GM19468 (cell line): ENCODE results near the gene SPATC1L.

ENCODE experiments used
- ATAC-seq: cut with Tn5 transposase; IDR thresholded peaks from one replicate; pipeline ENCODE4 v1.9.1; 2021; ENCODE audit warnings: mild to moderate bottlenecking, moderate library complexity, moderate number of reproducible peaks; ENCODE audit not compliant: unreplicated experiment; ENCODE audit errors: extremely low read depth

The SPATC1L gene

DNA sequence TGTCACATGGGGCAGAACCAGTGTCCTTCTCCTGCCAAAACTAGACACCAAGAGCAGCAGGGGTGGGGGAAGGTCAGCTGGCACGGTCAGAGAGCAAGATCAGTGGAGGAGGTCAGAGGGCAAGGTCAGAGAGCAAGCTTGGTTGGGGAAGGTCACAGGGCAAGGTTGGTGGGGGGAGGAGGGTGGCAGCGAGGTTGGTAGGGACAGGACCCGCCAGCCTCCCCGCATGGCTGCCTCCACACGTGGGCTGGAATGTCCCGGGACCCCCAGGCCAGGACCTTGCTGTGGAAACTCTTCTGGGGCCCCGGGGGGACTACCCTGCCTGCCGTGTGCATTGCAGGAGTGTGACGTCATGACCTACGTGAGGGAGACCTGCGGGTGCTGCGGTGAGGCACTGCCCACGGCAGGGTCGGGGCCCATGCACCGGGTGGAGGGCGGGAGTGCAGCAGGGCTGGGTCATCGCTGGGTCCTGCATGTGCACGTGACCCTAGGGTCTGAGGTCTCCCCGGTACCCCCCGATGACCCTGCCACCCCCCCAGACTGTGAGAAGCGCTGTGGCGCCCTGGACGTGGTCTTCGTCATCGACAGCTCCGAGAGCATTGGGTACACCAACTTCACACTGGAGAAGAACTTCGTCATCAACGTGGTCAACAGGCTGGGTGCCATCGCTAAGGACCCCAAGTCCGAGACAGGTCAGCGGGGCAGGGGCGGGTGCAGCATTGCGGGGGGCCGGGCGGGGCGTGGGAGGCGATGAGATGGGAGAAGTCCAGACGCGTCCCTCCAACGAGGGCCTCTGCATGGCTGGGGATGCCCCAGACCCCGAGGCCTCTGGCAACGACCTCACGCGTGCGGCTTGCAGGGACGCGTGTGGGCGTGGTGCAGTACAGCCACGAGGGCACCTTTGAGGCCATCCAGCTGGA lies 59.1 kb downstream of the SPATC1L start:
- no peak for ATAC-seq

DNA sequence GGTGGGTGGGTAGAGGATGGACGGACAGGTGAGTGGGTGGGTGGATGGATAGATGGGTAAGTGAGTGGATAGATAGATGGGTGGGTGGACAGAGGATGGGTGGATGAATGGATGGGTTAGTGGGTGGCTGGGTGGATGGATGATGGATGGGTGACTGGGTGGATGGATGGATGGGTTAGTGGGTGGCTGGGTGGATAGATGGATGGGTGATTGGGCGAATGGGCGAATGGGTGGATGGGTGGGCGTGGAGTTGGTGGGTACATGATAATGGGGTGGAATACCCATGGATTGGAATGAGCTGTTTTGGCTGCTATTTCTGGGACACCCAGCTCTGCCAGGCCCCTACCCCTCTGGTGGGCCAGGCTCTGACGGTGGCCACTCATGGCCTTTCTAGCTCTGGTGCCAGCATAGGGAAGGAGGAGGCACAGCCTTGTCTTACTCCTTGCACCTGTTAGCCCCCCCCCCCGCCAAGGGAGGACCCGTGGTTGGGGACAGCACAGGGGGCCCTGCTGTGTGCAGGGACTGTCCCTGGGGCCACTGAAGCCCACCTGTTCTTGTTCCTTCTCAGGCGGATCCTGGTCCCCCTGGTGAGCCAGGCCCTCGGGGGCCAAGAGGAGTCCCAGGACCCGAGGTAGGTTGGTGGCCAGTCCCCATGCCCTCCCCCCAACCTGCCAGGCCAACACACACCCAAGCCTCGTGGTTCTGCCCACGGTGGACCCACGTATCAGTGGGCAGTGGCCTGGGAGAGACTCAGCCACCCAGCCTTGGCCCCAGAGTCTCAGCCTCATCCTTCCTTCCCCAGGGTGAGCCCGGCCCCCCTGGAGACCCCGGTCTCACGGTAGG lies 60.0 kb downstream of the SPATC1L start:
- no peak for ATAC-seq

DNA sequence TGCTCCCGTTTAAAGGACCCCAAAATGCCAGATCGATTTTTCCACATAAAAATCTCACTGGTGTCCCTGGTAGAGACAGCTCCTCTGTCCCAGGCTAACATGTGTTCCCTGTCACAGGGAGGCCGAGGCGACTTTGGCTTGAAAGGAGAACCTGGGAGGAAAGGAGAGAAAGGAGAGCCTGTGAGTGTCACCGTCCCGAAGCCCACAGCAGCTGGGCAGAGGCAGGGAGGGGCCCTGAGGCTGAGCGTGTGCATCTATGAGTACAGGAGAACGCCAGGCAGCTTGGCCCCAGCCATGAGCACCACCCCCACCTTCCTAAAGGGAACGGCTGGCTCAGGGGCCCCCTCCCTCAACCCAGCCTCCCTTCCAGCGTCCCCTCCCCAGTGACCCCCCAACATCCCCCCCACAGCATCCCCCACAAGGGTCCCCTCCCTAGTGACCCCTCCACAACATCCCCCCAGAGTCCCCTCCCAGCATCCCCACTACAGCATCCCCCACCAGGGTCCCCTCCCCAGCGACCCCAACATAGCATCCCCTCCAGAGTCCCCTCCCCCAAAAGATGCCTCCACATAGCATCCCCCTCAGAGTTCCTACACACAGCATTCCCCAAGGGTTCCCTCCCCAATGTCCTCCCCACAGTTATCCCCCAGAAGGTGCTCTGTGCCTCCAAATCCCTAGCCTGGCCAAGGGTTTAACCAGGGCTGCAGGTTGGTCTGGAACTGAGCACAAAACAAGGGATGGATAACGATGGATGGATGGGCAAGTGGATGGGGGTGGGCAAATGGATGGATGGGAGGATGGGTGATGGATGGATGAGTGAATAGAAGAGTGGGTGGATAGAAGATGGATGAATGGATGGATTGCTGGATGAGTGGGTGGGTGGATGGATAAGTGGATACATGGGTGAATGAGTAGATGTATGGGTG lies 61.2 kb downstream of the SPATC1L start:
- no peak for ATAC-seq

DNA sequence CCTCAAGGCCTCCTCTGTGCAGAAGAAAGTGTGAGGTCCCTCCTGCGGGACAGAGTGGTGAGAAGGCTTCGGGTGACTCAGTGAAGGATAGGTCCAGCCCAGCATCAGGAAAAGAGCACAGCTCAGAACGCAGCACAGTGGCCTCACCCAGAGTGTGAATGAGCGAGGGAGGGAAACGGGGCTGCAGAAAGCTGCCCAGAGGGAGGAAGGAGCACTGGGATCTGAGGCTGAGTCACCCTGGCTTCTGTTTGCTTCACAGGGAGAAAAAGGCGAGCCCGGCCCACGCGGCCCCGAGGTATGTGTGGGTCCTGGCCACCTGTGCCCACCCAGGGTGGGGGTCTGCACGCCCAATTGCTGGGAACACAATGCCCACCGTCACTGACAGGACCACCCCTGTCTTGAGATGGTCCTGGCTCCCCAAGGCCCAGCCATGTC lies 62.0 kb downstream of the SPATC1L start:
- ATAC-seq, result no peak

DNA sequence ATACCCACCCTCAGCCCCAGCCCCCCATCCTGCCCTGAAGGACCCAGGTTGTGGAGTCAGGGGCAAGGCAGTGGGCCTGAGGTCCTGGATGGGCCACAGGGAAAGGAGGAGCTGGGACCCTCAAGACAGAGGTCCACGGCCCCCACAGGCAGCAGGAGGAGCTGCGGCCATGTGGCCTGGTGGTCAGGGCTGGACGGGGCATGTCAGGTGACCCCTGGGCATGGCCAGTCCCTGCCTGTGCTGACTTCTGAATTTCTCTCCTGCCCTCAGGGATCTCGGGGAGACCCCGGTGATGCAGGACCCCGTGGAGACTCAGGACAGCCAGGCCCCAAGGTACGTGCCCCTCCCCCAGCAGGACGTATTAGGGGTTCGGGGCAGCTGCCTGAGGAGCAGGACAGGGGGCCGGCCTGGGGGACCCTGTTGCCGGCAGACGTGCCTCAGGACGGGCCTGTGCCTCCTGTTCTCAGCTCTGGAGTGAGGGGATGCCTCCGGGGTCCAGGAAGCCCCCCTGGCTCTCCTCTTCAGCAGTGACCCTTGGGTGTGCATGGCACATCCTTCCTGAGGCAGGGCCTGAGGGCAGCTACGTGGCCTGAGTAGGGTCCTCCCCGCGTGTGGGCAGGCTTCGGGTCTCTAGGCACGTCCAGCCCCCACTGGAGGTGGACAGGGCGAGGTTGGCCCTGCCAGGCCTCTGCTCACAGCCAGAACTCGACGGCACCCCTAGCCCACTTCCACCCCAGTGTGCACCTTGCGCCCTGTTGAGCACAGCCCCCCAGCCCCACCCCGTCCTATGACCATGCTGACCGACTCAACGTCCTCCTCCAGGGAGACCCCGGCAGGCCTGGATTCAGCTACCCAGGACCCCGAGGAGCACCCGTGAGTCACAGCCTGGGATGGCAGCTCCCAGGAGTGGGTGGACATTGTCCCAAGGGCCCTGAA lies 62.7 kb downstream of the SPATC1L start:
- no peak for ATAC-seq

DNA sequence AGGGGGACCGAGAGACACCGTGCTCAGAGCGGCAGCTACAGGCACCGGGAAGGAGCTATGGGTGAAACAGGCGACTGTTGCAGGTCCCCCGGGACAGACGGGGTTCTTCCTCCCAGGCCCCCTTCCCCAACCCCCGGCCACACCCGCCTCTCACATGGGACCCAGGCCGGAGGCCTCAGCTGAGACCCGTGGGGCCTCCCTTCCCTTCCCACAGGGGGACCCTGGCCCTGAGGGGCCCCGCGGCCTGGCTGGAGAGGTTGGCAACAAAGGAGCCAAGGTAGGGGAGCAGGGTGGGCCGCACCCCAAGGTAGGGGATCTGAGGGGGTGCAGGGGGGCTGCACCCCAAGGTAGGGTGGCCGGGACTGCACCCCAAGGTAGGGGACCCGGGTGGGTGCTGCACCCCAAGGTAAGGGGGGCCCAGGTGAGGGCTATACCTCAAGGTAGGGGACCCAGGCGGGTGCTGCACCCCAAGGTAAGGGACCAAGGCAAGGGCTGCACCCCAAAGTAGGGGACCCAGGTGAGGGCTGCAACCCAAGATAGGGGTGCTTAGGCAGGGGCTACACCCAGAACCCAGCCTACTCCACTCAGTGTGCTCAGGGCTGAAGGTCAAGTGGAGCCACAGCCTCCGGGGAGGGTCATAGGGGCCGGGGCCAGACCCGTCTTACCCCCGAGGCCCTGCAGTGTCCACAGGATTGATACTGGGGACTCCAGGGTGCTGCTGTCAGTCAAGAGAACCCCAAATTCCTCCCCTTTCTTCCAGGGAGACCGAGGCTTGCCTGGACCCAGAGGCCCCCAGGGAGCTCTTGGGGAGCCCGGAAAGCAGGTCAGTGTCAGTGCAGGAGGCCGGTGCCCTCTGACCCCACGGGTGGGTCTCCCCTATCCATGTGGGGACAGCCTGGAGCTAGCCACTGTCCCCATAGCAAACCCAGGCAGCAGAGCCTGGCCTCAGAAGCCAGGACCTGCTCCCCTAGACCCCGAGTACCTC lies 63.7 kb downstream of the SPATC1L start:
- ATAC-seq, result no peak

DNA sequence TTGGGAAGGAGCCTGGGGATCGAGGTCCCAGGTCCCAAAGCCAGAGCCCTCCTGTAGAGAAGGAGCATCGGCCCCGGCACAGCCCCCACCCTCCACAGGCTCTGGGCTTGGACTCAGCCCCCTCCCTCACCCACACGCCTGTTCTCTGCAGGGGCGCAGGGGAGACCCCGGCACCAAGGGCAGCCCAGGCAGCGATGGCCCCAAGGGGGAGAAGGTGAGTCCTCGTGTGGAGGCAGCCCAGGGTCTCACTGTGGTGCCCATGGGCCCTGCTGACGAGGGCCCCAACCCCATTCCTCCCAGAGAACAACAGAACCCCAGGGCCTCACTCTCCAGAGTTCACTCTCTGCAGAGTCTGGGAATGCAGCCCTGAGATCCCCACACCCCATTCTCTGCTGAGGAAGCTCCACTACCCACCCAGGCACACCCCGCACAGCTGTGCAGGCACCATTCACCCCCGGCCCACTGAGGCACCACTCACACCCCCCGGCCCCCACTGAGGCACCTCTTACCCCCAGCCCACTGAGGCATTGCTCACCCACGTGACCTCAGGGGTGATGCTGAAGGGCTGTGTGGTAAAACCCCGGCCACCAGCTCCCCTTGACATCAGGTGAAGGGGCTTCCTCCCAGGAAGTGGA lies 64.5 kb downstream of the SPATC1L start:
- ATAC-seq, result no peak

DNA sequence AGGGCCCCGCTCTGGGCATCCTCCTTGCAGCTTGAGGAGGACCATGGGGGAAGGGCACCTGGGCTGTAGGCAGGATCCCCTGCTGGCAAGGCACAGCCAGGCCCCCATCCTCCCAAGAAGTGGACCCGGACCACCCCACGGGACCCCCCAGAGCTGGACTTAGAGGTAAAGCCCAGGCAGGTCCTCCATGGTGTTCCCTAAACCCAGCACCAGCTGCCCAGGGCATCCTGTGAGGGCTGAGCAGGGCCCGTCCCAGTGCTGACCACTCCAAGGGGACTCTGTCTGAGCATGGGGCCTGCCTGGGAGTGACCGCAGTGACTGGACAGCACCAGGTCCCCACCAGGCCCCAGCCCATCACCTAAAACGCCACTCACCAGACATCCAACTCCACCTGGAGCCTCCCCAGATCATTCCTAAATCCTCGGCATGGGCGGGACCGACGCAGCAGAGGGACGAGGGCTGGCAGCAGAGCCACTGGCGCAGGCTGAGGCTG lies 65.1 kb downstream of the SPATC1L start:
- no peak for ATAC-seq

DNA sequence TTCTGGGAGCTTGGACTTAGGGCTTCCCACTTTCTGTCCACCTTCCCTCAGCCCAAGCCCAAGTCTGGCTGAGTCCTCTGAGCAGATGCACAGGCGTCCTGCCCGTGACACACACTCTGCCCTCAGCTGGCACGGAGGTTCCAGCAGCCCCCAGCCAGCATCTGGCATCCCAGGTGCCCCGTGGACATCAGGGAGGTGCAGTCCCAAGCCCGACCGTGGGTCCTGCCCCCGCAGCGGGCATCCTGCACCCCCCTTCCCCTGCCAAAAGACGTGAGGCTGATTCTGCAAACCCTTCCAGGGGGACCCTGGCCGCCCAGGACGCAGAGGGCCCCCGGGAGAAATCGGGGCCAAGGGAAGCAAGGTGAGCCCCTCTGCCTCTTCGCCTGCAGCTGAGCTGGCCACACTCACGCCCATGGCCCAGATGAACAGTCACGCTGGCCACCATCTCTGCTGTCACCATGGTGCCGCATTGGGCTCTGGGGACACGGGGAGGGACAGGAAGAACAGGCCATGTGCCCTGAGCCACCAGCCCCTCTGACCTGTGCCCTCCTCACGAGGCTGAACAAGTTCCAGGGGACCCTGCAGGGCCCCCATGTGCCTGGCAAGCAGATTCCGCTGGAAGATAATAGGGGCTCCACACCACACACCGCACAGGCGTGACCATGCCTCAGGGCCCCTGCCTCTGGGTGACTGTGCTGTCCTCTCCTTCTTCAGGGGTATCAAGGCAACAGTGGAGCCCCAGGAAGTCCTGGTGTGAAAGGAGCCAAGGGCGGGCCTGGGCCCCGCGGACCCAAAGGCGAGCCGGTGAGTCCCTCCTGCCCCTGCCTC lies 65.7 kb downstream of the SPATC1L start:
- ATAC-seq, result no peak

DNA sequence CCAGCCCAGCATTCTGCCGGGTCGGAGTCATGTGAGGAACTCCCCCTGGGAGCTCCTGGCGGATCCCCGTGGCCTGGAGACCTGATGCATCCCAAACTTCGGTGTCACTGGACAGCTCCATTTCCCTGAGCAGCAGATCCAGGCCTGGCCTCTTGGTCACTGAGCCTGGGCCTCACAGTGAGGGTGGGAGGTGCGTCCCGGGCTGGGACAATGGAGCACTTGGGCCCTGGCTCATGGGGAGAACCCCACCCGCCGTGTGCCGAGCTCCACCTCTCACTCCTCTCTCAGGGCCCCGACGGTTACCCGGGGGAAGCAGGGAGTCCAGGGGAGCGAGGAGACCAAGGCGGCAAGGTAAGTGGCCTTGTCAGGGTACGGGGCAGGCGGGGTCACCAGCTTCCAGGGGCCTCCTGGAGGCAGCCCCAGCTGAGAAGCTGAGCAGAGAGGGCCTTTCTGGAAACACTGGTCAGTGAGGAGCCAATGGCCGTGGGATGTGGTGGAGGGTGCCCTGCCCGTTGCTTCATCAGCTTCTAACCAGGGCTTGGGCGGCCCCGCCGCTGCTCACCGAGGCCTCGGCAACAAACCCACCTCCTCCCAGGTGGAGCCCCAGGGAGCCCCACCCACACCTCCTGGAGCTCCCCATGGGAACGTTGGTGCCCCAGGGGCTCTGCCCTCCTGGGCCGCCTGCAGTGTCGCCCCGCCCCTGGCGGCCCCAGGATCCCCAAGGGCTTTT lies 66.5 kb downstream of the SPATC1L start:
- ATAC-seq, result no peak

DNA sequence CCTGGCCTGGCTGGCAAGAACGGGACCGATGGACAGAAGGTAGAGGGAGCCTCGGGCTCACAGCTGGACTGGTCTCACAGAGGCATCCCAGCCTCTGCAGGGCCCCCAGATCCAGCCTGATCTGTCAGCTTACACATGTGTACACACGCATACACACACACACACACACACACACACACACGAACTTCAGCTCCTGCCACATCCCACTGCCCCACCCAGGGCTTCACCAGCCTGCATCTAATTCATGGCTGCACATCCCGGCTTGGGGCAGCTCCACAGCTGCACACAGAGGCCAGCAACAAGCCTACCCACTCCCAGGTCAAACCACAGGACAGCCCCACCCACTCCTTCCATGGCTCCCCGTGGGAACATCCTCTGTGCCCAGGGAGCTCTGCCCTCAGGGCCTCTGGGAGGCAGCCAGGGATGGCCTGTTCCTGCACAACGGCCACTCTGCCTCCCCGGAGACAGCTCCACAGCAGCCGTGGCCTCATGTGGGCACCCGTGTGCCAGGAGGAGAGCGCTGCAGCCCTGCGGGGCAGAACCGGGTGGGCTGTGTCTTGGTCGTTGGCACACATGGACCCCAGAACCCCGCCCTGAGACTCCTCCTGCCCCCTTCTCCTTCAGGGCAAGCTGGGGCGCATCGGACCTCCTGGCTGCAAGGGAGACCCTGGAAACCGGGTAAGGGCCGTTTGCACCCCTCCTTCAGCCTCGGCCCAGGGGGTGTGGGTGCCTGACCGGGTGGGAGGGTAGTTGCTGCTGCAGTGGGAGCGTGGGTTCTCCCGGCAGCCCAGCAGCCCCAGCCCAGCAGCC lies 67.3 kb downstream of the SPATC1L start:
- no peak for ATAC-seq

DNA sequence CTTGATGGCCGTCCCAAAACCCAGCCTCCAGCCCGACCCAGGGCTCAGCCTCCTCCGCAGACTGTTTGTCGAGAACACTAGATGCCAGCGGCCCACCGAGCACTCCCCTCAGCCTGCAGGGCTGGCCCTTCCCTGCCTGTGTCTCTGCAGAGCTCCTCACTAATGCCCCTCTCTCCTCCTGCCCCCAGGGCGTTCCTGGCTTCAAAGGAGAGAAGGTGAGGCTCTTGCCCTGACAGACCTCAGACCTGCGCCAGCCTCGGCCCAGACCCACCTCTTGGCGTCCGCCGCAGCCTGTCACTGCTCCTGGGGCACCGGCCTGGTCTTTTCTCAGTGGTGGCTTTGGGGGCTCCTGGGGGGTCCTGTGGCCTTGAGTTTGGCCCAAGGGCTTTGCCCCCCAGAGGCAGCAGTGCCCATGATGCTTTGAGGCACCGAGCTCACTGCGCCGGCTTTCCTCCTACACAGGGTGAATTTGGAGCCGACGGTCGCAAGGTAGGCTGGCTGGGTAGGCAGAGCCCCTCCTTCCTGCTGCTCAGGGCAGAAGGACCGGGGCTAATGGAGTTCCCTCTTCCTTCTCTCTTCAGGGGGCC lies 68.0 kb downstream of the SPATC1L start:
- ATAC-seq, result no peak

DNA sequence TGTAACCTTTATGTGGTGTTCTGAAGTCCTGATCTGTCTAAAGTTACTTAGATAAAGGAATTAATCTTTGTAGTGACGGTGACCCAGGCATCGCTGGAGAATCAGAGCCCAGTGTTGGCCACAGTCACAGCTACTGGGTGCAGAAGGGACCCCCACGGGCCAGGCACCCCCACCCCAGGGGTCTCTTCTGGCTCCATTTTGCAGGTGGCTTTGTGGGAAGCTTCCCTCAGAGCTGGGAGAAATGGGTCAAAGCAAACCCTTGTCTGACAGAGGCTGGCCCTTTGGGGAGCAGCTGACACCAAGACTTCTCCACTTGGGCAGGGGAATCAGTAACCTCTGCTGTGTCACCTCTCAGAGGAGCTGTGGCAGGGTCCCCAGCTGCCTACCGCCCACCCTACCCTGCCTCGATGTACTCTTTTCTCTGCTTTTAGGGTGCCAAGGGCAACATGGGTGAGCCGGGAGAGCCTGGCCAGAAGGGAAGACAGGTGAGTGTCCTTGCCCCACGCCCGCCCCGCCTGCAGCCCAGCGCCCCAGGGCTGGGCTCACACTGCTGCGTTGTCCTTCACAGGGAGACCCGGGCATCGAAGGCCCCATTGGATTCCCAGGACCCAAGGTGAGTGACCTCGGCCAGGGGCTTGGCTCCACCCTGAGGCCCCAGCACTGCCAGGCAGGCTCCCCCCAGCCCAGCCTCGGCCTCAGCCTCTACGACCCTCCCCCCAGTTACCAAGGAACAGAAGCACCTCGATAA lies 68.6 kb downstream of the SPATC1L start:
- no peak for ATAC-seq

DNA sequence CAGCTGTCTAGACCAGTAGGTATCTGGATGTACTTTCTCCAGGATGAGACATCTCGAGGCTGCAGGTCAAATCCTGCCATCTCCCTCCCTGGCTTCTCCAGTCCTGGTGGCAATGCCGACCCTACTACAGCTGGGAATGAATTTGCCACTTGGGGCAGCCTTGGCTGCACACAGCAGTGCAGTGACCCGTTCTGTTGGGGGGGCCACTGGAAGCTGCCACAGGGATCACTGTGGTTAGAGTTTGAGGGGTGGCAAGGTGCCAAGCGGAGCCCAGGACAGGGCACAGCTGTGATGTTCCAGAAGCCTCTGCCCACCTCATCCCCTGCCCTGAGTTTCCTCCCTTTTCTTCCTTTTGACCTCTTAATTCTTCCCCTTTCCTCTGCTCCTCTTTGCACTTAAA lies 69.3 kb downstream of the SPATC1L start:
- no peak for ATAC-seq
